Esophagus muscularis mucosa (tissue), 4 donors: ENCODE results near the gene ZNF652. TPM values are rescaled to one million over a fixed set of nuclear protein-coding genes. Genes with fewer than 3 reads are reported as not detected.
"Not testable (repeated sequence)": the region's sequence is repeated elsewhere in the genome, so short reads cannot be mapped to it uniquely, and the experiment has no call there.

Experiments used
- DNase-seq: peaks from one replicate; pipeline ENCODE4 v3.0.0-alpha.2; 2017; ENCODE audit errors: extremely low spot score
- H3K27ac ChIP-seq, 4 donors: fragments of 200-600 bp; sonication (generic); replicated peaks in 1 of 4; 1 replicate in 3 of 4; 2 replicates in 1 of 4; pipeline ENCODE4 v1.5.1; 2016 to 2019; ENCODE audit warnings: mild to moderate bottlenecking in 1 of 4
- H3K27me3 ChIP-seq, 4 donors: fragments of 200-600 bp; sonication (generic); one replicate each; pipeline versions ENCODE4 v1.5.1 to v1.6.0; 2016 to 2019
- H3K36me3 ChIP-seq, 4 donors: fragments of 200-600 bp; sonication (generic); one replicate each; pipeline ENCODE4 v1.5.1; 2016 to 2019
- H3K4me1 ChIP-seq, 4 donors: fragments of 200-600 bp; sonication (generic); one replicate each; pipeline ENCODE4 v1.5.1; 2016 to 2019
- H3K4me3 ChIP-seq, 4 donors: fragments of 200-600 bp; sonication (generic); 1 replicate in 2 of 4; 2 replicates in 2 of 4; pipeline ENCODE4 v1.5.1; 2016 to 2019; ENCODE audit warnings: mild to moderate bottlenecking in 4 of 4, moderate library complexity in 1 of 4
- H3K9me3 ChIP-seq, 4 donors: fragments of 200-600 bp; sonication (generic); 1 replicate in 3 of 4; 2 replicates in 1 of 4; pipeline ENCODE4 v1.5.1; 2016 to 2019
- CTCF ChIP-seq, 3 experiments: fragments of 200-600 bp in 2 of 3; fragments of 450-650 bp in 1 of 3; sonication (generic) in 2 of 3; IDR thresholded peaks; one replicate each; pipeline ENCODE4 v1.5.1; 2017 to 2019; ENCODE audit warnings: antibody characterized with exemption in 3 of 3, mild to moderate bottlenecking in 2 of 3, moderate library complexity in 1 of 3
- EP300 ChIP-seq: sonication (generic); formaldehyde crosslinking; IDR thresholded peaks from one replicate; pipeline ENCODE4 v1.6.1; 2017; ENCODE audit warnings: antibody characterized with exemption
- POLR2A ChIP-seq: fragments of 450-650 bp; IDR thresholded peaks from one replicate; pipeline ENCODE4 v1.6.1; 2017; ENCODE audit warnings: antibody characterized with exemption, moderate library complexity, mild to moderate bottlenecking, low read depth
- POLR2AphosphoS5 ChIP-seq, 2 donors: sonication (generic); formaldehyde crosslinking; IDR thresholded peaks; one replicate each; pipeline ENCODE4 v1.6.1; 2017; ENCODE audit warnings: antibody characterized with exemption in 2 of 2
- WGBS: methylation state at CpG from one replicate; pipeline ENCODE4 v1.1.5; 2018; 5-methylcytosine and 5-hydroxymethylcytosine counted together
- intact Hi-C: fragments of 100-400 bp; cut with DNase I; formaldehyde crosslinking; loops from one replicate; pipeline ENCODE4 v1.15.1; 2023
- total RNA-seq, 4 donors: library from RNA; depleted of rRNA; stranded (reverse); fragments of >200 nt; gene quantifications; one replicate each; pipeline versions ENCODE4 v1.1.0 to v1.2.1, GENCODE V29; 2016

The ZNF652 gene
- total RNA-seq, 4 donors from 2014 or later = 59.3 to 100.0 (median 83.0) TPM

GRCh38 chr17:49290690-49291359 is 71.2 kb downstream of the ZNF652 start:
- no peaks in the 10 kb centered on the region for H3K4me1 ChIP-seq
- 54% methylated on average over 4 of the region's 4 CpGs for WGBS
- H3K27ac ChIP-seq = no peak overlapping the region
- H3K27me3 ChIP-seq = no peaks in the 10 kb centered on the region
- H3K9me3 ChIP-seq = no peaks in the 10 kb centered on the region
- H3K4me3 ChIP-seq = no peak overlapping the region
- intact Hi-C loops = loop anchor here (5.0 kb wide), 1 partner anchor 69 kb away; no protein-coding TSS in a partner anchor
- H3K36me3 ChIP-seq = peaks cover 0 to 24% (median 6%) of the 10 kb centered on the region in 4 donors
- no peak for DNase-seq
- no peak for TF ChIP-seq EP300
- no peak for TF ChIP-seq POLR2A
- TF ChIP-seq CTCF (IDR thresholded peaks at IDR 0.05) = peak; percentile 39 to 67 (median 62)

- no peaks in the 10 kb centered on the region for H3K9me3 ChIP-seq
- WGBS = 64% methylated on average over 1 of the region's 1 CpG
- H3K27me3 ChIP-seq = no peaks in the 10 kb centered on the region
- intact Hi-C loops = loop anchor here (10.0 kb wide), 1 partner anchor 104 kb away; no protein-coding TSS in a partner anchor
- no peak overlapping the region for H3K4me3 ChIP-seq
- no peak for DNase-seq
- no peak overlapping the region for H3K27ac ChIP-seq
- H3K36me3 ChIP-seq = peaks cover 0 to 14% (median 6%) of the 10 kb centered on the region in 4 donors
- TF ChIP-seq POLR2AphosphoS5 (IDR thresholded peaks at IDR 0.05) (no peak), EP300 (no peak), POLR2A (no peak), CTCF (IDR thresholded peaks at IDR 0.05) (no peak)
- H3K4me1 ChIP-seq = no peaks in the 10 kb centered on the region
These were observed 73.7 kb downstream of the ZNF652 start for GRCh38 chr17:49288388-49288787.

GRCh38 chr17:49287481-49287880 is 74.6 kb downstream of the ZNF652 start:
- Histone ChIP-seq H3K4me1 (no peaks in the 10 kb centered on the region), H3K36me3 (peaks cover 0 to 14% (median 6%) of the 10 kb centered on the region in 4 donors), H3K4me3 (no peak overlapping the region), H3K27ac (no peak overlapping the region), H3K9me3 (no peaks in the 10 kb centered on the region), H3K27me3 (no peaks in the 10 kb centered on the region)
- intact Hi-C loops = loop anchor here (10.0 kb wide), 1 partner anchor 103 kb away; no protein-coding TSS in a partner anchor
- DNase-seq = no peak
- 92% methylated on average over 8 of the region's 11 CpGs for WGBS
- no peak for TF ChIP-seq CTCF (IDR thresholded peaks at IDR 0.05)
- no peak for TF ChIP-seq EP300
- TF ChIP-seq POLR2AphosphoS5 (IDR thresholded peaks at IDR 0.05) = no peak
- TF ChIP-seq POLR2A = no peak

- intact Hi-C loops = loop anchor here (10.0 kb wide), 1 partner anchor 102 kb away; no protein-coding TSS in a partner anchor
- H3K4me3 ChIP-seq, H3K27me3 ChIP-seq, H3K27ac ChIP-seq, H3K9me3 ChIP-seq, H3K4me1 ChIP-seq, DNase-seq: not testable (repeated sequence)
- peaks cover 0 to 14% (median 6%) of the 10 kb centered on the region in 4 donors for H3K36me3 ChIP-seq
- WGBS = 95% methylated on average over 23 of the region's 24 CpGs
These were observed 75.6 kb downstream of the ZNF652 start for GRCh38 chr17:49286261-49286973.

GRCh38 chr17:49285716-49286115 is 76.3 kb downstream of the ZNF652 start:
- no peak for TF ChIP-seq CTCF (IDR thresholded peaks at IDR 0.05)
- TF ChIP-seq EP300 = no peak
- no peak for TF ChIP-seq POLR2AphosphoS5 (IDR thresholded peaks at IDR 0.05)
- no peak for TF ChIP-seq POLR2A
- H3K36me3 ChIP-seq = peaks cover 0 to 7% (median 6%) of the 10 kb centered on the region in 4 donors
- H3K4me3 ChIP-seq = no peak overlapping the region
- DNase-seq = no peak
- H3K9me3 ChIP-seq = no peaks in the 10 kb centered on the region
- 84% methylated on average over 6 of the region's 6 CpGs for WGBS
- intact Hi-C loops = loop anchor here (10.0 kb wide), 1 partner anchor 101 kb away; no protein-coding TSS in a partner anchor
- no peak overlapping the region for H3K27ac ChIP-seq
- no peaks in the 10 kb centered on the region for H3K4me1 ChIP-seq
- no peaks in the 10 kb centered on the region for H3K27me3 ChIP-seq
